Kidney (tissue), 14 donors: Measurements from ENCODE around the gene CAMK2G. TPM values are rescaled to one million over a fixed set of nuclear protein-coding genes. Genes with fewer than 3 reads are reported as not detected.

Experiments used
- DNase-seq, 5 donors: peaks; one replicate each; pipeline ENCODE4 v3.0.0-alpha.2; 2013 to 2020
- FAIRE-seq: peaks from 2 replicates; lab custom pipeline; 2012; peaks lifted over from hg19 to GRCh38; lab: Jason Lieb, UNC
- H3K27ac ChIP-seq, 2 donors: one replicate each; pipeline ENCODE4 v1.7.0; 2013; ENCODE audit warnings: low read depth in 2 of 2, low read length in 2 of 2, inconsistent platforms in 1 of 2
- H3K27me3 ChIP-seq: one replicate; pipeline ENCODE4 v1.7.1; 2013; ENCODE audit warnings: low read length, inconsistent platforms; ENCODE audit not compliant: control insufficient read depth, insufficient read depth
- H3K36me3 ChIP-seq, 3 donors: one replicate each; pipeline versions ENCODE4 v1.7.0 to v1.7.1; 2013; ENCODE audit warnings: low read length in 3 of 3, control low read depth in 1 of 3, inconsistent platforms in 1 of 3; ENCODE audit not compliant: insufficient read depth in 3 of 3, control insufficient read depth in 2 of 3
- H3K4me1 ChIP-seq, 3 donors: one replicate each; pipeline versions ENCODE4 v1.7.0 to v1.7.1; 2013; ENCODE audit warnings: low read length in 3 of 3, inconsistent platforms in 1 of 3, low read depth in 1 of 3; ENCODE audit not compliant: control insufficient read depth in 2 of 3, insufficient read depth in 2 of 3
- H3K4me3 ChIP-seq, 3 donors: one replicate each; pipeline versions ENCODE4 v1.7.0 to v1.8.1; 2013; ENCODE audit warnings: low read length in 3 of 3, control low read depth in 1 of 3, inconsistent platforms in 1 of 3
- H3K9ac ChIP-seq, 3 donors: one replicate each; pipeline versions ENCODE4 v1.7.0 to v1.7.1; 2013; ENCODE audit warnings: low read length in 3 of 3, control low read depth in 1 of 3, inconsistent platforms in 1 of 3
- H3K9me3 ChIP-seq, 3 donors: one replicate each; pipeline versions ENCODE4 v1.7.0 to v1.7.1; 2013; ENCODE audit warnings: low read length in 3 of 3, control low read depth in 1 of 3, inconsistent platforms in 1 of 3; ENCODE audit not compliant: control insufficient read depth in 2 of 3, insufficient read depth in 1 of 3
- CTCF ChIP-seq: IDR thresholded peaks from 3 replicates; pipeline ENCODE4 v1.5.1; 2012; ENCODE audit warnings: mild to moderate bottlenecking, moderate library complexity, borderline replicate concordance; ENCODE audit not compliant: insufficient read depth; ENCODE audit errors: extremely low read depth
- intact Hi-C: fragments of 100-400 bp; cut with DNase I; formaldehyde crosslinking; loops from one replicate; pipeline ENCODE4 v1.11.1; 2022
- polyA plus RNA-seq: library from polyadenylated mRNA; stranded (reverse); fragments of 350-450 nt; fragmentation: Illumina TruSeq; extraction: RNeasy Lipid Tissue Mini Kit (QIAGEN cat#74804); gene quantifications from one replicate; pipeline ENCODE4 v1.2.3, GENCODE V29; 2014; ENCODE audit warnings: low read depth, low replicate concordance; ENCODE audit not compliant: insufficient read depth
- total RNA-seq: library from RNA; stranded (reverse); fragmentation: NEBNext Ultra II Directional; extraction: Animal tissue kit (Norgen Biotek cat#: 25700); gene quantifications from one replicate; pipeline ENCODE4 v1.2.1, GENCODE V29; 2021
- donor health status: control.
- donor health status: control.
- donor health status: control.
- donor health status: control.
- donor health status: control.
- donor health status: DM: yes; HTN: yes; CAD: no.
- donor health status: Normal renal cell carcinoma (clear cell type).

Gene CAMK2G
- total and polyA plus RNA-seq, 2 donors from 2014 or later: 21.0 to 29.1 TPM

- H3K9me3 ChIP-seq: no peaks in the 10 kb centered on the region
- no peak overlapping the region for H3K4me3 ChIP-seq
- no peak overlapping the region for H3K9ac ChIP-seq
- peak overlapping the region; percentile 59 to 70 for H3K27ac ChIP-seq
- TF ChIP-seq CTCF: no peak
- H3K4me1 ChIP-seq: peaks cover 6 to 27% (median 8%) of the 10 kb centered on the region in 3 donors
- FAIRE-seq: no peak
- intact Hi-C loops: no loop called here
- DNase-seq: peak; percentile 86 to 93 (median 91)
- H3K27me3 ChIP-seq: no peaks in the 10 kb centered on the region
- H3K36me3 ChIP-seq: no peaks in the 10 kb centered on the region
Observed at GRCh38 chr10:73906524-73907447, 32.4 kb upstream of the CAMK2G start.

- DNase-seq: peak in 1 of 5 donors; percentile 3
- no peak for TF ChIP-seq CTCF
- Histone ChIP-seq H3K27ac (peak overlapping the region in 1 of 2 donors; percentile 41), H3K9ac (no peak overlapping the region), H3K36me3 (no peaks in the 10 kb centered on the region), H3K9me3 (no peaks in the 10 kb centered on the region), H3K4me1 (peaks cover 6 to 19% (median 8%) of the 10 kb centered on the region in 3 donors), H3K27me3 (no peaks in the 10 kb centered on the region), H3K4me3 (no peak overlapping the region)
- intact Hi-C loops: no loop called here
- FAIRE-seq: no peak
Observed at GRCh38 chr10:73905256-73906020, 31.1 kb upstream of the CAMK2G start.

- H3K4me3 ChIP-seq: no peak overlapping the region
- intact Hi-C loops: no loop called here
- FAIRE-seq: no peak
- no peaks in the 10 kb centered on the region for H3K9me3 ChIP-seq
- TF ChIP-seq CTCF: no peak
- no peaks in the 10 kb centered on the region for H3K36me3 ChIP-seq
- H3K27me3 ChIP-seq: no peaks in the 10 kb centered on the region
- no peak overlapping the region for H3K27ac ChIP-seq
- no peak overlapping the region for H3K9ac ChIP-seq
- peaks cover 0 to 8% (median 6%) of the 10 kb centered on the region in 3 donors for H3K4me1 ChIP-seq
- DNase-seq: peak in 1 of 5 donors; percentile 6
Observed at GRCh38 chr10:73902351-73902750, 28.0 kb upstream of the CAMK2G start.
